B cell (primary cell): ENCODE measurements around the gene SOWAHC. TPM values are rescaled to one million over a fixed set of nuclear protein-coding genes. Genes with fewer than 3 reads are reported as not detected.

Source experiments
- ATAC-seq: fragments of 200-7000 bp; cut with Tn5 transposase; one replicate; pipeline ENCODE4 v1.10.0; 2021; ENCODE audit warnings: low read depth, mild to moderate bottlenecking, moderate number of reproducible peaks, moderate library complexity
- CTCF ChIA-PET: fragments of 350-600 bp; sonication (Branson Sonifier 250); formaldehyde crosslinking; loops from one replicate; lab custom pipeline; 2021; ENCODE audit warnings: antibody characterized with exemption, inconsistent platforms; lab: Charles Lee
- POLR2A ChIA-PET: fragments of 350-600 bp; sonication (Branson Sonifier 250); formaldehyde crosslinking; loops from one replicate; lab custom pipeline; 2021; ENCODE audit warnings: antibody characterized with exemption; lab: Charles Lee
- DNase-seq: peaks from one replicate; pipeline ENCODE4 v3.0.0; 2013
- H2AFZ ChIP-seq: 2 replicates; pipeline ENCODE4 v1.6.1; 2012; ENCODE audit warnings: mild to moderate bottlenecking, low read depth, low read length; ENCODE audit not compliant: insufficient read depth, poor library complexity, severe bottlenecking
- H3K27ac ChIP-seq, 2 donors: 1 replicate in 1 of 2; 2 replicates in 1 of 2; pipeline ENCODE4 v1.5.1; 2012 to 2013; ENCODE audit warnings: low read length in 2 of 2, mild to moderate bottlenecking in 2 of 2, moderate library complexity in 1 of 2
- H3K27me3 ChIP-seq, 4 experiments: fragments of 200-600 bp in 1 of 4; sonication (generic) in 1 of 4; replicated peaks in 1 of 4; 1 replicate in 2 of 4; 2 replicates in 2 of 4; pipeline versions ENCODE4 v1.6.1 to v1.7.0; 2013 to 2016; ENCODE audit warnings: low read length in 3 of 4, mild to moderate bottlenecking in 2 of 4, mixed read lengths in 1 of 4, moderate library complexity in 1 of 4; ENCODE audit not compliant: insufficient read depth in 4 of 4, control insufficient read depth in 3 of 4; ENCODE audit errors: control extremely low read depth in 1 of 4
- H3K36me3 ChIP-seq, 2 experiments: replicated peaks in 1 of 2; 1 replicate in 1 of 2; 2 replicates in 1 of 2; pipeline versions ENCODE4 v1.6.1 to v1.7.1; 2013; ENCODE audit warnings: low read length in 1 of 2; ENCODE audit not compliant: insufficient read depth in 2 of 2, control insufficient read depth in 1 of 2; ENCODE audit errors: control extremely low read depth in 1 of 2, extremely low read depth in 1 of 2
- H3K4me1 ChIP-seq, 2 donors: fragments of 200-600 bp in 1 of 2; sonication (generic) in 1 of 2; 1 replicate in 1 of 2; 2 replicates in 1 of 2; pipeline versions ENCODE4 v1.5.1 to v1.6.1; 2013 to 2017; ENCODE audit warnings: low read length in 2 of 2; ENCODE audit not compliant: control insufficient read depth in 2 of 2, insufficient read depth in 2 of 2
- H3K4me2 ChIP-seq: replicated peaks from 2 replicates; pipeline ENCODE3; 2012; ENCODE audit warnings: mild to moderate bottlenecking, low read depth, low read length; ENCODE audit not compliant: poor library complexity, severe bottlenecking
- H3K4me3 ChIP-seq, 5 experiments: fragments of 200-600 bp in 1 of 5; sonication (generic) in 1 of 5; 1 replicate in 3 of 5; 2 replicates in 2 of 5; pipeline versions ENCODE4 v1.5.1 to v1.7.0; 2011 to 2016; ENCODE audit warnings: low read length in 4 of 5, mild to moderate bottlenecking in 4 of 5, low read depth in 2 of 5, control low read depth in 1 of 5, moderate library complexity in 1 of 5; ENCODE audit not compliant: insufficient read depth in 1 of 5; ENCODE audit errors: control extremely low read depth in 1 of 5, extremely low read depth in 1 of 5
- H3K79me2 ChIP-seq: fragments of 200-600 bp; sonication (generic); one replicate; pipeline ENCODE4 v1.6.0; 2016; ENCODE audit warnings: low read length; ENCODE audit not compliant: control insufficient read depth, insufficient read depth
- H3K9ac ChIP-seq: fragments of 200-600 bp; sonication (generic); 2 replicates; pipeline ENCODE4 v1.6.1; 2017; ENCODE audit warnings: mild to moderate bottlenecking, low read length, moderate library complexity
- H3K9me3 ChIP-seq, 3 donors: one replicate each; pipeline versions ENCODE4 v1.6.1 to v1.7.1; 2013; ENCODE audit warnings: low read length in 2 of 3; ENCODE audit not compliant: control insufficient read depth in 2 of 3, insufficient read depth in 1 of 3; ENCODE audit errors: control extremely low read depth in 1 of 3
- H4K20me1 ChIP-seq: 2 replicates; pipeline ENCODE4 v1.6.0; 2012; ENCODE audit warnings: mild to moderate bottlenecking, low read length; ENCODE audit not compliant: insufficient read depth, control insufficient read depth, poor library complexity, severe bottlenecking
- H3K27ac Mint-ChIP-seq: one replicate; pipeline ENCODE4 v1.8.0; 2021; ENCODE audit warnings: mixed read lengths
- H3K27me3 Mint-ChIP-seq: one replicate; pipeline ENCODE4 v1.8.0; 2021; ENCODE audit warnings: mixed read lengths
- H3K4me1 Mint-ChIP-seq: one replicate; pipeline ENCODE4 v1.8.0; 2021; ENCODE audit warnings: mixed read lengths
- H3K4me3 Mint-ChIP-seq: one replicate; pipeline ENCODE4 v1.8.0; 2021; ENCODE audit warnings: mixed read lengths
- H3K9me3 Mint-ChIP-seq: one replicate; pipeline ENCODE4 v1.8.0; 2022; ENCODE audit warnings: mixed read lengths; ENCODE audit not compliant: insufficient read depth
- CTCF ChIP-seq: fragments of 200-600 bp; IDR thresholded peaks from one replicate; pipeline ENCODE4 v1.8.0; 2022; ENCODE audit warnings: antibody characterized with exemption, mild to moderate bottlenecking
- EZH2 ChIP-seq: IDR thresholded peaks from 2 replicates; pipeline ENCODE4 v1.6.1; 2012; ENCODE audit warnings: borderline replicate concordance, low read depth, mild to moderate bottlenecking, moderate library complexity, low read length; ENCODE audit not compliant: insufficient read depth, poor library complexity, severe bottlenecking
- WGBS: methylation state at CpG from one replicate; pipeline ENCODE4 v1.1.5; 2013; ENCODE audit warnings: missing lambda C conversion rate; ENCODE audit not compliant: insufficient coverage; 5-methylcytosine and 5-hydroxymethylcytosine counted together
- intact Hi-C: fragments of 100-400 bp; cut with micrococcal nuclease; formaldehyde crosslinking; loops from one replicate; pipeline ENCODE4 v1.10.0; 2022
- polyA plus RNA-seq: library from polyadenylated mRNA; depleted of rRNA; stranded (reverse); fragments of >200 nt; gene quantifications from 2 replicates; pipeline ENCODE4 v1.2.3, GENCODE V29; 2012
- total RNA-seq, 2 donors: library from RNA; stranded (reverse); fragments of 120-200 nt in 1 of 2; gene quantifications; 1 replicate in 1 of 2; 2 replicates in 1 of 2; pipeline versions ENCODE4 v1.2.3 to v1.2.4, GENCODE V29; 2013 to 2022

SOWAHC gene
- total and polyA plus RNA-seq, 2 donors (not counting 1 experiment from before 2014, with no cell fraction given): 0.05 to 0.28 TPM

GRCh38 chr2:109607766-109608165, 6.4 kb upstream of the SOWAHC start:
- H4K20me1 ChIP-seq: no peaks in the 10 kb centered on the region
- H3K9ac ChIP-seq: no peak overlapping the region
- H3K4me3 ChIP-seq: no peak overlapping the region
- peaks cover 0 to 40% (median 23%) of the 10 kb centered on the region in 4 experiments for H3K27me3 ChIP-seq
- H3K9me3 Mint-ChIP-seq: no peaks in the 10 kb centered on the region
- H3K36me3 ChIP-seq: no peaks in the 10 kb centered on the region
- H2AFZ ChIP-seq: no peak overlapping the region
- POLR2A ChIA-PET: no interaction called here
- intact Hi-C loops: no loop called here
- peaks cover 0 to 6% (median 0%) of the 10 kb centered on the region in 3 donors for H3K9me3 ChIP-seq
- CTCF ChIA-PET: no interaction called here
- no peak for TF ChIP-seq EZH2
- TF ChIP-seq CTCF: no peak
- peaks cover 0 to 5% of the 10 kb centered on the region in 2 donors for H3K4me1 ChIP-seq
- no peak overlapping the region for H3K4me2 ChIP-seq
- H3K27ac ChIP-seq: no peak overlapping the region
- DNase-seq (no peak), ATAC-seq (no peak)
- no peak overlapping the region for H3K27ac Mint-ChIP-seq
- H3K27me3 Mint-ChIP-seq: peaks cover 51% of the 10 kb centered on the region
- no peak overlapping the region for H3K4me3 Mint-ChIP-seq
- H3K79me2 ChIP-seq: no peaks in the 10 kb centered on the region
- no CpG with 5 or more reads among the region's 2 CpGs for WGBS
- H3K4me1 Mint-ChIP-seq: peaks cover under 1% of the 10 kb centered on the region

GRCh38 chr2:109609352-109610024, 4.7 kb upstream of the SOWAHC start:
- CTCF ChIA-PET: no interaction called here
- peaks cover 8 to 12% of the 10 kb centered on the region in 2 donors for H3K4me1 ChIP-seq
- DNase-seq: no peak
- H3K27ac ChIP-seq: no peak overlapping the region
- H3K4me2 ChIP-seq: no peak overlapping the region
- Mint-ChIP-seq H3K27me3 (peaks cover 59% of the 10 kb centered on the region), H3K4me1 (peaks cover 10% of the 10 kb centered on the region), H3K4me3 (no peak overlapping the region), H3K27ac (no peak overlapping the region), H3K9me3 (no peaks in the 10 kb centered on the region)
- peaks cover 0 to 15% (median 0%) of the 10 kb centered on the region in 3 donors for H3K9me3 ChIP-seq
- WGBS: no CpG with 5 or more reads among the region's 8 CpGs
- H3K4me3 ChIP-seq: no peak overlapping the region
- TF ChIP-seq EZH2 (no peak), CTCF (no peak)
- no peaks in the 10 kb centered on the region for H3K79me2 ChIP-seq
- no peaks in the 10 kb centered on the region for H3K36me3 ChIP-seq
- no peak overlapping the region for H3K9ac ChIP-seq
- H3K27me3 ChIP-seq: peaks cover 0 to 44% (median 31%) of the 10 kb centered on the region in 4 experiments
- intact Hi-C loops: no loop called here
- H4K20me1 ChIP-seq: no peaks in the 10 kb centered on the region
- H2AFZ ChIP-seq: no peak overlapping the region
- POLR2A ChIA-PET: no interaction called here
- ATAC-seq: no peak
